Gastroesophageal sphincter (tissue), 3 donors: ENCODE data around the gene UPF2.

Source experiments
- EP300 ChIP-seq: sonication (generic); formaldehyde crosslinking; IDR thresholded peaks from one replicate; pipeline ENCODE4 v1.6.1; 2017; ENCODE audit warnings: antibody characterized with exemption, mild to moderate bottlenecking
- TF ChIP-seq, protein P1 (sequence below), 4 experiments: fragments of 200-600 bp in 2 of 4; fragments of 450-650 bp in 2 of 4; sonication (generic) in 1 of 4; IDR thresholded peaks; one replicate each; pipeline ENCODE4 v1.5.1; 2017 to 2019; ENCODE audit warnings: antibody characterized with exemption in 4 of 4, mild to moderate bottlenecking in 2 of 4, moderate library complexity in 2 of 4

GRCh38 chr10:11934262-11934661 lies 108.3 kb downstream of the UPF2 start:
- TF ChIP-seq, protein P1, sequence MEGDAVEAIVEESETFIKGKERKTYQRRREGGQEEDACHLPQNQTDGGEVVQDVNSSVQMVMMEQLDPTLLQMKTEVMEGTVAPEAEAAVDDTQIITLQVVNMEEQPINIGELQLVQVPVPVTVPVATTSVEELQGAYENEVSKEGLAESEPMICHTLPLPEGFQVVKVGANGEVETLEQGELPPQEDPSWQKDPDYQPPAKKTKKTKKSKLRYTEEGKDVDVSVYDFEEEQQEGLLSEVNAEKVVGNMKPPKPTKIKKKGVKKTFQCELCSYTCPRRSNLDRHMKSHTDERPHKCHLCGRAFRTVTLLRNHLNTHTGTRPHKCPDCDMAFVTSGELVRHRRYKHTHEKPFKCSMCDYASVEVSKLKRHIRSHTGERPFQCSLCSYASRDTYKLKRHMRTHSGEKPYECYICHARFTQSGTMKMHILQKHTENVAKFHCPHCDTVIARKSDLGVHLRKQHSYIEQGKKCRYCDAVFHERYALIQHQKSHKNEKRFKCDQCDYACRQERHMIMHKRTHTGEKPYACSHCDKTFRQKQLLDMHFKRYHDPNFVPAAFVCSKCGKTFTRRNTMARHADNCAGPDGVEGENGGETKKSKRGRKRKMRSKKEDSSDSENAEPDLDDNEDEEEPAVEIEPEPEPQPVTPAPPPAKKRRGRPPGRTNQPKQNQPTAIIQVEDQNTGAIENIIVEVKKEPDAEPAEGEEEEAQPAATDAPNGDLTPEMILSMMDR (IDR thresholded peaks at IDR 0.05), result no peak
- no peak for TF ChIP-seq EP300
